HCT116 (cell line): ENCODE data around the gene IL1RAPL2. TPM values are rescaled to one million over a fixed set of nuclear protein-coding genes. Genes with fewer than 3 reads are reported as not detected.
"Not testable (repeated sequence)": the region's sequence is repeated elsewhere in the genome, so short reads cannot be mapped to it uniquely, and the experiment has no call there.

Experiments
- ATAC-seq: fragments of 200-7000 bp; cut with Tn5 transposase; 2 replicates; pipeline ENCODE4 v1.9.1; 2020; ENCODE audit warnings: mild to moderate bottlenecking, moderate library complexity
- BruUV-seq: library from RNA; stranded (reverse); fragments of 400-500 nt; replicated peaks from 2 replicates; lab custom pipeline; 2021; lab: Mats Ljungman, UMichigan
- CTCF ChIA-PET: fragments of 300-600 bp; sonication (Branson Sonifier 250); formaldehyde crosslinking; loops from one replicate; lab custom pipeline; 2021; ENCODE audit warnings: antibody characterized with exemption; lab: Charles Lee
- POLR2A ChIA-PET: fragments of 300-600, 350-600 bp; sonication (Branson Sonifier 250); formaldehyde crosslinking; loops from one replicate; lab custom pipeline; 2021; ENCODE audit warnings: antibody characterized with exemption; lab: Charles Lee
- RAD21 ChIA-PET, 2 experiments: fragments of 300-600 bp; sonication (Branson Sonifier 250); formaldehyde crosslinking; loops; one replicate each; lab custom pipeline; 2023; ENCODE audit warnings: low total read pairs in 2 of 2; ENCODE audit not compliant: uncharacterized antibody in 2 of 2, unreplicated experiment in 2 of 2, low non-redundant PET in 1 of 2; lab: Charles Lee
- DNase-seq: peaks from one replicate; pipeline ENCODE4 v3.0.0-alpha.2; 2010; ENCODE audit warnings: low read depth, low spot score
- H2AFZ ChIP-seq: fragments of 200-600 bp; shearing (Covaris generic), sonication (generic); 2 replicates; pipeline ENCODE4 v1.6.1; 2017; ENCODE audit warnings: low read depth, mixed run types, mixed read lengths, antibody characterized with exemption, low read length; ENCODE audit not compliant: poor library complexity, severe bottlenecking
- H3K27ac ChIP-seq: 2 replicates; pipeline ENCODE4 v1.5.1; 2012; ENCODE audit warnings: low read depth, low read length
- H3K27me3 ChIP-seq: fragments of 200-600 bp; sonication (generic); 2 replicates; pipeline ENCODE4 v1.6.1; 2016; ENCODE audit warnings: mixed run types, low read length, mixed read lengths; ENCODE audit not compliant: insufficient read depth
- H3K36me3 ChIP-seq, 2 experiments: fragments of 200-500 bp in 1 of 2; fragments of 200-600 bp in 1 of 2; sonication (Bioruptor generic) in 1 of 2; sonication (generic) in 1 of 2; 2 replicates each; pipeline versions ENCODE4 v1.5.1 to v1.6.1; 2014 to 2016; ENCODE audit warnings: low read length in 2 of 2, inconsistent platforms in 1 of 2, mixed read lengths in 1 of 2, mixed run types in 1 of 2; ENCODE audit not compliant: insufficient read depth in 2 of 2, control insufficient read depth in 1 of 2
- H3K4me1 ChIP-seq, 2 experiments: fragments of 200-600 bp in 1 of 2; sonication (generic) in 1 of 2; 2 replicates each; pipeline versions ENCODE4 v1.5.1 to v1.6.1; 2012 to 2017; ENCODE audit warnings: low read length in 2 of 2, inconsistent platforms in 1 of 2, mild to moderate bottlenecking in 1 of 2, mixed read lengths in 1 of 2, mixed run types in 1 of 2, moderate library complexity in 1 of 2; ENCODE audit not compliant: insufficient read depth in 2 of 2, control insufficient read depth in 1 of 2
- H3K4me2 ChIP-seq: fragments of 200-600 bp; sonication (generic); 2 replicates; pipeline ENCODE4 v1.6.1; 2017; ENCODE audit warnings: mixed run types, low read length, mixed read lengths
- H3K4me3 ChIP-seq, 2 experiments: fragments of 200-600 bp in 1 of 2; sonication (generic) in 1 of 2; replicated peaks in 1 of 2; 2 replicates each; pipeline ENCODE4 v1.5.1; 2011 to 2016; ENCODE audit warnings: low read length in 2 of 2, control low read depth in 1 of 2, low read depth in 1 of 2, mild to moderate bottlenecking in 1 of 2, mixed read lengths in 1 of 2, mixed run types in 1 of 2
- H3K79me2 ChIP-seq: fragments of 200-600 bp; sonication (generic); 2 replicates; pipeline ENCODE4 v1.6.1; 2017; ENCODE audit warnings: mild to moderate bottlenecking, mixed run types, low read length, moderate library complexity, mixed read lengths; ENCODE audit not compliant: insufficient read depth
- H3K9ac ChIP-seq: fragments of 200-600 bp; sonication (generic); 2 replicates; pipeline ENCODE4 v1.6.1; 2016; ENCODE audit warnings: low read length, mixed read lengths
- H3K9me2 ChIP-seq: fragments of 200-600 bp; sonication (generic), shearing (Covaris generic); 2 replicates; pipeline ENCODE4 v1.6.1; 2017; ENCODE audit warnings: mixed run types, mild to moderate bottlenecking, moderate library complexity; ENCODE audit not compliant: insufficient read depth
- H3K9me3 ChIP-seq, 2 experiments: fragments of 200-500 bp in 1 of 2; fragments of 200-600 bp in 1 of 2; sonication (Bioruptor generic) in 1 of 2; sonication (generic) in 1 of 2; 2 replicates each; pipeline ENCODE4 v1.6.1; 2014 to 2017; ENCODE audit warnings: low read length in 2 of 2, mixed read lengths in 2 of 2, inconsistent platforms in 1 of 2, low read depth in 1 of 2, mild to moderate bottlenecking in 1 of 2, mixed run types in 1 of 2, moderate library complexity in 1 of 2; ENCODE audit not compliant: control insufficient read depth in 1 of 2, insufficient read depth in 1 of 2
- H4K20me1 ChIP-seq: fragments of 200-600 bp; sonication (generic), shearing (Covaris generic); 2 replicates; pipeline ENCODE4 v1.6.1; 2017; ENCODE audit warnings: mixed run types, mild to moderate bottlenecking, moderate library complexity; ENCODE audit not compliant: insufficient read depth
- CBX3 ChIP-seq: IDR thresholded peaks from 2 replicates; pipeline ENCODE4 v1.6.1; 2012; ENCODE audit warnings: low read depth
- CEBPB ChIP-seq: IDR thresholded peaks from 2 replicates; pipeline ENCODE4 v1.6.1; 2012; ENCODE audit warnings: low read depth
- EGR1 ChIP-seq: IDR thresholded peaks from 2 replicates; pipeline ENCODE4 v1.6.1; 2012; ENCODE audit warnings: low read depth
- ELF1 ChIP-seq: IDR thresholded peaks from 2 replicates; pipeline ENCODE4 v1.6.1; 2012; ENCODE audit warnings: low read depth, borderline replicate concordance
- EZH2 ChIP-seq: fragments of 200-600 bp; sonication (generic); IDR thresholded peaks from 2 replicates; pipeline ENCODE4 v1.6.1; 2017; ENCODE audit warnings: antibody characterized with exemption, mixed run types
- EZH2phosphoT487 ChIP-seq: fragments of 200-600 bp; IDR thresholded peaks from 2 replicates; pipeline ENCODE4 v1.6.1; 2018; ENCODE audit warnings: antibody characterized with exemption, borderline replicate concordance
- FOSL1 ChIP-seq: IDR thresholded peaks from 2 replicates; pipeline ENCODE4 v1.6.1; 2012; ENCODE audit warnings: low read depth
- JUND ChIP-seq: IDR thresholded peaks from 2 replicates; pipeline ENCODE4 v1.6.1; 2012
- SP1 ChIP-seq: IDR thresholded peaks from 2 replicates; pipeline ENCODE4 v1.6.1; 2012; ENCODE audit warnings: low read depth
- SRF ChIP-seq: IDR thresholded peaks from 2 replicates; pipeline ENCODE4 v1.6.1; 2012; ENCODE audit warnings: low read depth
- YY1 ChIP-seq: IDR thresholded peaks from 2 replicates; pipeline ENCODE4 v1.6.1; 2011; ENCODE audit warnings: low read length, low read depth, moderate library complexity, mild to moderate bottlenecking; ENCODE audit not compliant: insufficient replicate concordance; ENCODE audit errors: extremely low read depth
- ZFX ChIP-seq: fragments of 450-650 bp; IDR thresholded peaks from 2 replicates; pipeline ENCODE4 v1.6.1; 2017
- ZNF274 ChIP-seq: fragments of 200-500 bp; sonication (Bioruptor generic); IDR thresholded peaks from 2 replicates; pipeline ENCODE4 v1.6.1; 2014; ENCODE audit warnings: mild to moderate bottlenecking, low read depth, low read length, inconsistent platforms
- intact Hi-C: fragments of 100-400 bp; cut with micrococcal nuclease; formaldehyde crosslinking; loops from 2 replicates; pipeline ENCODE4 v1.10.0; 2022
- total RNA-seq: library from RNA; stranded (reverse); gene quantifications from one replicate; pipeline ENCODE4 v1.2.1, GENCODE V29; 2021; ENCODE audit not compliant: unreplicated experiment
- TF ChIP-seq, protein P1 (sequence below): IDR thresholded peaks from 2 replicates; pipeline ENCODE4 v1.6.1; 2011; ENCODE audit warnings: mild to moderate bottlenecking, low read length, moderate library complexity; ENCODE audit not compliant: insufficient replicate concordance; ENCODE audit errors: extremely low read depth
- TF ChIP-seq, protein P2 (sequence below): IDR thresholded peaks from 2 replicates; pipeline ENCODE4 v1.6.1; 2012
- TF ChIP-seq, protein P3 (sequence below): IDR thresholded peaks from 2 replicates; pipeline ENCODE4 v1.6.1; 2012; ENCODE audit warnings: low read depth
- TF ChIP-seq, protein P4 (sequence below): IDR thresholded peaks from 2 replicates; pipeline ENCODE4 v1.6.1; 2012

Gene IL1RAPL2
- total RNA-seq, 1 experiment from 2014 or later: not detected

DNA sequence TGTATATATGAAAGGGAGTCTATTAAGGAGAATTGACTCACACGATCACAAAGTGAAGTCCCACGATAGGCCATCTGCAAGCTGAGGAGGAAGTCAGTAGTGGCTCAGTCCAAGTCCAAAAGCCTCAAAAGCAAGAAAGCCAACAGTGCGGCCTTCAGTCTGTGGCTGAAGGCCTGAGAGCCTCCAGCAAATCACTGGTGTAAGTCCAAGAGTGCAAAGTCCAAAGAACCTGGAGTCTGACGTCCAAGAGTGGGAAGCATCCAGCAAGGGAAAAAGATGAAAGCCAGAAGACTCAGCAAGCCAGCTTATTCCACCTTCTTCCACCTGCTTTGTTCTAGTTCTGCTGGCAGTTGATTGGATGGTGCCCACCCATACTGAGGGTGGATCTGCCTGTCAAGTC lies 104.1 kb downstream of the IL1RAPL2 start:
- Histone ChIP-seq H3K4me1 (no peaks in the 10 kb centered on the region), H2AFZ (no peak overlapping the region), H3K9me3 (no peaks in the 10 kb centered on the region), H3K9me2 (no peaks in the 10 kb centered on the region), H3K9ac (no peak overlapping the region), H3K27ac (no peak overlapping the region), H4K20me1 (no peaks in the 10 kb centered on the region), H3K4me2 (no peak overlapping the region), H3K4me3 (no peak overlapping the region), H3K36me3 (no peaks in the 10 kb centered on the region), H3K79me2 (no peaks in the 10 kb centered on the region), H3K27me3 (no peaks in the 10 kb centered on the region)
- ChIA-PET RAD21 (no interaction called here), POLR2A (no interaction called here), CTCF (no interaction called here)
- intact Hi-C loops: no loop called here
- no TSS peak for BruUV-seq
- DNase-seq: no peak
- TF ChIP-seq CEBPB (no peak), EZH2phosphoT487 (no peak), ZFX (no peak), JUND (no peak), ZNF274 (no peak), SP1 (no peak), EGR1 (no peak), ELF1 (no peak), YY1 (no peak), CBX3 (no peak), SRF (no peak), FOSL1 (no peak), EZH2 (no peak)
- TF ChIP-seq, protein P1, sequence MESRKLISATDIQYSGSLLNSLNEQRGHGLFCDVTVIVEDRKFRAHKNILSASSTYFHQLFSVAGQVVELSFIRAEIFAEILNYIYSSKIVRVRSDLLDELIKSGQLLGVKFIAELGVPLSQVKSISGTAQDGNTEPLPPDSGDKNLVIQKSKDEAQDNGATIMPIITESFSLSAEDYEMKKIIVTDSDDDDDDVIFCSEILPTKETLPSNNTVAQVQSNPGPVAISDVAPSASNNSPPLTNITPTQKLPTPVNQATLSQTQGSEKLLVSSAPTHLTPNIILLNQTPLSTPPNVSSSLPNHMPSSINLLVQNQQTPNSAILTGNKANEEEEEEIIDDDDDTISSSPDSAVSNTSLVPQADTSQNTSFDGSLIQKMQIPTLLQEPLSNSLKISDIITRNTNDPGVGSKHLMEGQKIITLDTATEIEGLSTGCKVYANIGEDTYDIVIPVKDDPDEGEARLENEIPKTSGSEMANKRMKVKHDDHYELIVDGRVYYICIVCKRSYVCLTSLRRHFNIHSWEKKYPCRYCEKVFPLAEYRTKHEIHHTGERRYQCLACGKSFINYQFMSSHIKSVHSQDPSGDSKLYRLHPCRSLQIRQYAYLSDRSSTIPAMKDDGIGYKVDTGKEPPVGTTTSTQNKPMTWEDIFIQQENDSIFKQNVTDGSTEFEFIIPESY: no peak
- TF ChIP-seq, protein P2, sequence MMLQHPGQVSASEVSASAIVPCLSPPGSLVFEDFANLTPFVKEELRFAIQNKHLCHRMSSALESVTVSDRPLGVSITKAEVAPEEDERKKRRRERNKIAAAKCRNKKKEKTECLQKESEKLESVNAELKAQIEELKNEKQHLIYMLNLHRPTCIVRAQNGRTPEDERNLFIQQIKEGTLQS: no peak
- TF ChIP-seq, protein P3, sequence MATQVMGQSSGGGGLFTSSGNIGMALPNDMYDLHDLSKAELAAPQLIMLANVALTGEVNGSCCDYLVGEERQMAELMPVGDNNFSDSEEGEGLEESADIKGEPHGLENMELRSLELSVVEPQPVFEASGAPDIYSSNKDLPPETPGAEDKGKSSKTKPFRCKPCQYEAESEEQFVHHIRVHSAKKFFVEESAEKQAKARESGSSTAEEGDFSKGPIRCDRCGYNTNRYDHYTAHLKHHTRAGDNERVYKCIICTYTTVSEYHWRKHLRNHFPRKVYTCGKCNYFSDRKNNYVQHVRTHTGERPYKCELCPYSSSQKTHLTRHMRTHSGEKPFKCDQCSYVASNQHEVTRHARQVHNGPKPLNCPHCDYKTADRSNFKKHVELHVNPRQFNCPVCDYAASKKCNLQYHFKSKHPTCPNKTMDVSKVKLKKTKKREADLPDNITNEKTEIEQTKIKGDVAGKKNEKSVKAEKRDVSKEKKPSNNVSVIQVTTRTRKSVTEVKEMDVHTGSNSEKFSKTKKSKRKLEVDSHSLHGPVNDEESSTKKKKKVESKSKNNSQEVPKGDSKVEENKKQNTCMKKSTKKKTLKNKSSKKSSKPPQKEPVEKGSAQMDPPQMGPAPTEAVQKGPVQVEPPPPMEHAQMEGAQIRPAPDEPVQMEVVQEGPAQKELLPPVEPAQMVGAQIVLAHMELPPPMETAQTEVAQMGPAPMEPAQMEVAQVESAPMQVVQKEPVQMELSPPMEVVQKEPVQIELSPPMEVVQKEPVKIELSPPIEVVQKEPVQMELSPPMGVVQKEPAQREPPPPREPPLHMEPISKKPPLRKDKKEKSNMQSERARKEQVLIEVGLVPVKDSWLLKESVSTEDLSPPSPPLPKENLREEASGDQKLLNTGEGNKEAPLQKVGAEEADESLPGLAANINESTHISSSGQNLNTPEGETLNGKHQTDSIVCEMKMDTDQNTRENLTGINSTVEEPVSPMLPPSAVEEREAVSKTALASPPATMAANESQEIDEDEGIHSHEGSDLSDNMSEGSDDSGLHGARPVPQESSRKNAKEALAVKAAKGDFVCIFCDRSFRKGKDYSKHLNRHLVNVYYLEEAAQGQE: no peak
- TF ChIP-seq, protein P4, sequence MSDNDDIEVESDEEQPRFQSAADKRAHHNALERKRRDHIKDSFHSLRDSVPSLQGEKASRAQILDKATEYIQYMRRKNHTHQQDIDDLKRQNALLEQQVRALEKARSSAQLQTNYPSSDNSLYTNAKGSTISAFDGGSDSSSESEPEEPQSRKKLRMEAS: no peak
- ATAC-seq: no peak

DNA sequence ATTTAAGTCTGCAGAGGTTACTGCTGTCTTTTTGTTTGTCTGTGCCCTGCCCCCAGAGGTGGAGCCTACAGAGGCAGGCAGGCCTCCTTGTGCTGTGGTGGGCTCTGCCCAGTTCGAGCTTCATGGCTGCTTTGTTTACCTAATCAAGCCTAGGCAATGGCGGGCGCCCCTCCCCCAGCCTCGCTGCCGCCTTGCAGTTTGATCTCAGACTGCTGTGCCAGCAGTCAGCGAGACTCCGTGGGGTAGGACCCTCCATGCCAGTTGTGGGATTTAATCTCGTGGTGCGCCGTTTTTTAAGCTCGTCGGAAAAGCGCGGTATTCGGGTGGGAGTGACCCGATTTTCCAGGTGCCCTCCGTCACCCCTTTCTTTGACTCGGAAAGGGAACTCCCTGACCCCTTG lies 111.5 kb downstream of the IL1RAPL2 start:
- H3K27ac ChIP-seq, H3K9ac ChIP-seq, H3K4me2 ChIP-seq, H3K27me3 ChIP-seq, H3K36me3 ChIP-seq, CTCF ChIA-PET, H3K9me3 ChIP-seq, H3K79me2 ChIP-seq, H3K4me3 ChIP-seq, H4K20me1 ChIP-seq, POLR2A ChIA-PET, H3K9me2 ChIP-seq, DNase-seq, intact Hi-C loops, H2AFZ ChIP-seq, H3K4me1 ChIP-seq, BruUV-seq, RAD21 ChIA-PET, ATAC-seq: not testable (repeated sequence)
